HG02970 (cell line): Measurements from ENCODE around the gene PPP1R2C.

Source experiments
- ATAC-seq: cut with Tn5 transposase; IDR thresholded peaks from one replicate; pipeline ENCODE4 v1.9.1; 2021; ENCODE audit warnings: mild to moderate bottlenecking, moderate library complexity, moderate number of reproducible peaks; ENCODE audit not compliant: unreplicated experiment, low FRiP score

Gene PPP1R2C

GRCh38 chrX:42751573-42751972 is 26.4 kb downstream of the PPP1R2C start:
- ATAC-seq, result no peak

- ATAC-seq, result no peak
These were observed 29.7 kb downstream of the PPP1R2C start for GRCh38 chrX:42748067-42748850.

GRCh38 chrX:42746606-42747005 is 31.4 kb downstream of the PPP1R2C start:
- no peak for ATAC-seq

- ATAC-seq, result no peak
These were observed 37.5 kb downstream of the PPP1R2C start for GRCh38 chrX:42740456-42740855.

GRCh38 chrX:42739741-42740140 is 38.2 kb downstream of the PPP1R2C start:
- no peak for ATAC-seq

- ATAC-seq, result no peak
These were observed 38.7 kb downstream of the PPP1R2C start for GRCh38 chrX:42739258-42739657.

GRCh38 chrX:42738552-42738951 is 39.4 kb downstream of the PPP1R2C start:
- ATAC-seq, result no peak

GRCh38 chrX:42735250-42735649 is 42.7 kb downstream of the PPP1R2C start:
- no peak for ATAC-seq

GRCh38 chrX:42732506-42732905 is 45.5 kb downstream of the PPP1R2C start:
- no peak for ATAC-seq
